NCI-H146 (cell line): ENCODE data around the gene SELENOW.
A peak's percentile ranks its signal among the peaks of the same experiment; 100 is the strongest.
"Not testable (repeated sequence)": the region's sequence is repeated elsewhere in the genome, so short reads cannot be mapped to it uniquely, and the experiment has no call there.

Source experiments
- DNase-seq: peaks from one replicate; lab custom pipeline; 2025; lab: John Stamatoyannopoulos, UW

SELENOW gene

DNA sequence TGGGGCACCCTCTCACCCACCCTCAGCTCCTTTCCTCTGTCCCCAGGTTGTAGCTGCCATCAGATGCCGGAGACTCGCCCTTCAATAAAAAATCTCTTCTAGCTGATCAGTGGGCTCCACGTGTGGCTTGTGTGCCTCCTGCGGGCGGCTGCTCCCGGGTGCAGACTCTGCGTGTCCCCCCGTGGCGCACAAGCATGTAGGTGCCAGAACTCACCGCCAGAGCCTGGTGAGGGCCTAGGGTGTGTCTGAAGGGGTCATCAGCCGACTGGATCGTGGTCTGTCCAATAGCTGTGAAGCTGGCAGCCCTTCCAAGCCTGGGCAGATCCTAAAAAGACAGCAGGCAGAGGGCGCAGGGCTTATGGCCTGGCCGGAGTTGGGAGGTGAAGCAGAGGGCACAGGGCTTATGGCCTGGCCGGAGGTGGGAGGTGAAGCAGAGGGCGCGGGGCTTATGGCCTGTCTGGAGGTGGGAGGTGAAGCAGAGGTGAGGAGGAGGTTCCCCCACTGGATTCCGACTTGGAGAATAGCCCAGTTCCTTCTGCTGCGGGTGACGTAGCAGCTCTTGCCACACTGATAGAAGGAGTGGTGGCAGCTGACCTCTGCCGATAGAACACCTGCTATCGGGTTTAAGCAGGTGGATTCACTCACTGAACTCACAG lies 21.4 kb upstream of the SELENOW start:
- no peak for DNase-seq

DNA sequence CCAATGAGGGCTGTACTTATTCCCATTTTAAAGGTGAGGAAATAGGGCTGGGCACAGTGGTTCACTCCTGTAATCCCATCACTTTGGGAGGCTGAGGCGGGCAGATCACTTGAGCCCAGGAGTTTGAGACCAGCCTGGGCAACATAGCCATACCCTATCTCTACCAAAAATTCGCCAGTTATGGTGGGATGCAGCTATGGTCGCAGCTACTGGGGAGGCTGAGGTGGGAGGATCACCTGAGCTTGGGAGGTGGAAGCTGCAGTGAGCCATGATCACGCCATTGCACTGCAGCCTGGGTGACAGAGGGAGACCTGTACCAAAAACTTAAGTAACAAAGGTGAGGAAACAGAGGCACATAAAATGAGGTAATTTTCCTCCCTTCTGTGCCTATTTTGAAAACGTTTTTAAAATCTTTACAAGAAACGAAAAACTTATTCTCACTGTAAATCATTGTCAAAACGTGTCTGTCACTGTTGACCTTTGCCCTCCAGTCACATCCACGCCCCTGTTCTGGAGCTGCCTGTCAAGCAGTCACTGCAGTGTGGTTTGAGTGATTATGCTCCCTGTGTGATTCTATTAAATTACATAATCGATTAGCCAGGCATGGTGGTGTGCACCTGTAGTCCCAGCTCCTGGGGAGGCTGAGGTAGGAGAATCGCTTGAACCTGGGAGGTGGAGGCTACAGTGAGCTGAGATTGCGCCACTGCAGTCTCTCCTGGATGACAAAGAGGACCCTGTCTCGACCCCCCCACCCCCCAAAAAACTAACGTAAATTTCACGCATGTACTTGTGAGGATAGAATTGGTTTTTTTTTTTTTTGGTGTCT lies 20.7 kb upstream of the SELENOW start:
- DNase-seq = no peak

DNA sequence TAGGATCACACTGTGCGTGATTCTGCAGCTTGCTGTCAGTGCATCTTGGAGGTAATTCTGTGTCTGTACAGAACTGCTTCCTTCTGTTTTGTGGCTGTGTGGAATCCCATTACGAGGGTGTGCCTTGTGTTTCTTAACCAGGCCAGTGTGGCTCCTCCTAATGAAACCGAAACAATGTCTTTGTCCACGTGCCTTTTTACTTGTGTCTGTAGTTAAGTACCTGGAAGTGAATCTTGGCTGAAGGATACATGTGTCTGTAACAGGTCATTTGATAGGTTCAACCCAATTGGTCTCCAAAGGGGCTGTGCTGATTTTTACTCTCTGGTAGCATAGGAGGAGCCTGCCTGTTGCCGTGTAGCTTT lies 20.1 kb upstream of the SELENOW start:
- no peak for DNase-seq

- no peak for DNase-seq
Observed at GRCh38 chr19:47760632-47760999, 17.9 kb upstream of the SELENOW start.

- no peak for DNase-seq
Observed at GRCh38 chr19:47761566-47761965, 16.9 kb upstream of the SELENOW start.

- DNase-seq = no peak
Observed at GRCh38 chr19:47762151-47762550, 16.4 kb upstream of the SELENOW start.

GRCh38 chr19:47762615-47763308 lies 15.7 kb upstream of the SELENOW start:
- DNase-seq = no peak

DNA sequence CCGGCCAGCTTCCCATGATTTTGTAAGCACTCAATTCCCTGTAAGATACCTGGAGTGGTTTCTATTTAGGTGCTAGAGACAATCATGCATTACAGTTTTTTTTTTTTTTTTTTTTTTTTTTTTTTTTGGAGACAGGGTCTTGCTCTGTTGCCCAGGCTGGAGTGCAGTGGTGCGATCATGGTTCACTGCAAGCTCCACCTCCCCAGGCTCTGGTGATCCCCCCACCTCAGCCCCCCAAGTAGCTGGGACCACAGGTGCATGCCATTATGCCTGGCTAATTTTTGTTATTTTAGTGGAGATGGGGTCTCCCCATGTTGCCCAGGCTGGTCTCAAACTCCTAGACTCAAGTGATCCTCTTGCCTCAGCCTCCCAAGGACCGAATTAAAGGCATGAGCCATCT lies 13.8 kb upstream of the SELENOW start:
- DNase-seq = not testable (repeated sequence)

- peak; percentile 75 for DNase-seq
Observed at GRCh38 chr19:47765523-47766358, 12.8 kb upstream of the SELENOW start.

- DNase-seq = no peak
Observed at GRCh38 chr19:47766359-47766620, 12.2 kb upstream of the SELENOW start.

DNA sequence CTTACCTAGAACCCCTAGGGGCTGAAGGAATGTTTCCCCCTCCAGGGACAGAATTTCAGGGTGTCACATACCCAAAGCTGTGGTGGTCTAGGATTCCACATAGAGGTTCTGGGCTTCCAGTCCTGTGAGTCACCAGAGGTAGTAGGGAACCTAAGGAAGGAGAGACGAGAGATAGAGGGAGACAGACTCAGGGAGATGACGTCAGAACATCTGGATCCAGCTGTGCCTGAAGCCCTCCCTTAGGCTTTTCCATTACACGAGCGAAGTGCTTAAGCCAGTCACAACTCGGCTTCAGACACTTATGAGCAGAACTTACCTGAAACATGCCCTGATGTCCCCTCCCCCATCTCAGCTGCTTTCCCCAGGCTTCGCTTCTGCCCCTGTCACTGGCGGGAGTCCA lies 11.8 kb upstream of the SELENOW start:
- no peak for DNase-seq

GRCh38 chr19:47767349-47767748 lies 11.2 kb upstream of the SELENOW start:
- DNase-seq = no peak

DNA sequence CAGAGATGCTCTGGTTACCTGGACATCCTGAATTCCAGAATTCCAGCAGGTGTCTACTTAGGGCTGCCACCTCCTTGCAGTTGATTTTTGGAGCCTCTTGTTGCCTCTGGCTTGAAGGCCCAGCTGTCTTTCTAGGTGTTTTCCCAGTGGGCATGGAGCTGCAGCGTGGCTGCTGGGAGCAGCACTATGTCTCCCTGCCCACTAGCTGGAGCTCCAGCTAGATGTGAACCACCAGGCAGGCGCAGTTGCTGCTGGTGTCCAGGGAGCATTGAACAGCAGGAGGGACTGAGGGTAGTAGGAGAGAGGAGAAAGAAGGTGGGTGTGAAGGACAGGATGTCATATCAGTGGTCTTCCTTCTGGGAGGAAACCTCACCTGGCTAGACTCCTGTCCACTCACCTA lies 9.9 kb upstream of the SELENOW start:
- no peak for DNase-seq

DNA sequence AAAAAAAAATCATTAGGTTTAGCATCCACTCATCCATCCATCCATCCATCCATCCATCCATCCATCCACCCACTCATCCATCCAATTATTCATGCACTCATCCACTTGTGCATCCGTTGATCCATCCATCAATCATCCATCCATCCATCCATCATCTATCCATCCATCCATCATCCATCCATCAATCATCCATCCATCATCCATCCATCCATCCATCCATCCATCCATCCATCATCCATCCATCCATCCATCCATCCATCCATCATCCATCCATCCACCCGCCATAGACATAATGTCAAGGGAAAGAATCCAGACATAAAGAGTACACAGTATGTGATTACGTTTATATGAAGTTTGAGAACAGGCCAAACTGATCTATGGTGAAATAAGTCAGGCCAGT lies 9.0 kb upstream of the SELENOW start:
- DNase-seq = no peak

- not testable (repeated sequence) for DNase-seq
Observed at GRCh38 chr19:47771291-47771690, 7.2 kb upstream of the SELENOW start.

DNA sequence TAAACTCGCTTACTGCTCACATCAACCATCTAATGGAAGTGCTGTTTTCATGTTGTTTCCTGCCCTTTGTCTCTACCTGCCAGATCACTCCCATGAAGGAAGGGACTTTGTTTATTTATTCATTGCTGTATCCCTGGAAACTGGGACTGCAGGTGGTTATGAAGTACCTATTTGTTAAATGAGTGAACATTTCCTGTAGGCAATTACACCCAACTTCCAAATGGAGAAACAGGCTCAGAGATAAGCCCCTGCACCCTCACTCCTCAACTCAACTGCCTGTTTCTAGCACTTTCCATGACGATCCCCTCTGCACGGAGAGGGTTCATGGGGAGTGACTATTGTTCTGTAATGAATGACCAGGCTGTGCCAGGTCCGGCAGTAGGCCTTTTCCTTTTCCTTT lies 1.9 kb upstream of the SELENOW start:
- DNase-seq = peak; percentile 94

DNA sequence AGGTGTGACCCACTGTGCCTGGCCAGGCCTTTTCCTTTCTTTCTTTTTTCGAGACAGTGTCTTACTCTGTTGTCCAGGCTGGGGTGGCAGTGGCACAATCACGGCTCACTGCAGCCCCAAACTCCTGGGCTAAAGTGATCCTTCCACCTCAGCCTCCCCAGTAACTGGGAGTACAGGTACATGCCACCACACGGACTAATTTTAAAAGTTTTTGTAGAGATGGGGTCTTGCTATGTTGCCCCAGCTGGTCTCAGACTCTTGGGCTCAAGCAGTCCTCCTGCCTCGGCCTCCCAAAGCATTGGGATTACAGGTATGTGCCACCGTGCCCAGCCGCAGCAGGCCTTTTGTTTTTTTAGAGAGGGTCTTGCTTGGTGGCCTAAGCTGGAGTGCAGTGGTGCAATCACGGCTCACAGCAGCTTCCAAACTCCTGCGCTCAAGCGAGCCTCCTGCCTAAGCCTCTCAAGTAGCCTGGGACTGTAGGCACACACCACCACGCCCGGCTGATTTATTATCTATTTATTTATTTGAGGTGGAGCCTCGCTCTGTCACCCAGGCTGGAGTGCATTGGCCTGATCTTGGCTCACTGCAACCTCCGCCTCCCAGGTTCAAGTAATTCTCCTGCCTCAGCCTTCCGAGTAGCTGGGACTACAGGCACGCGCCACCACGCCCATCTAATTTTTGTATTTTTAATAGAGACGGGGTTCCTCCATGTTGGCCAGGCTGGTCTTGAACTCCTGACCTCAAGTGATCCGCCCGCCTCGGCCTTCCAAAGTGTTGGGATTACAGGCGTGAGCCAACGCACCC lies 1.1 kb upstream of the SELENOW start:
- peak; percentile 11 for DNase-seq

- DNase-seq = no peak
Observed at GRCh38 chr19:47778954-47779351, 450 bp downstream of the SELENOW start.

DNA sequence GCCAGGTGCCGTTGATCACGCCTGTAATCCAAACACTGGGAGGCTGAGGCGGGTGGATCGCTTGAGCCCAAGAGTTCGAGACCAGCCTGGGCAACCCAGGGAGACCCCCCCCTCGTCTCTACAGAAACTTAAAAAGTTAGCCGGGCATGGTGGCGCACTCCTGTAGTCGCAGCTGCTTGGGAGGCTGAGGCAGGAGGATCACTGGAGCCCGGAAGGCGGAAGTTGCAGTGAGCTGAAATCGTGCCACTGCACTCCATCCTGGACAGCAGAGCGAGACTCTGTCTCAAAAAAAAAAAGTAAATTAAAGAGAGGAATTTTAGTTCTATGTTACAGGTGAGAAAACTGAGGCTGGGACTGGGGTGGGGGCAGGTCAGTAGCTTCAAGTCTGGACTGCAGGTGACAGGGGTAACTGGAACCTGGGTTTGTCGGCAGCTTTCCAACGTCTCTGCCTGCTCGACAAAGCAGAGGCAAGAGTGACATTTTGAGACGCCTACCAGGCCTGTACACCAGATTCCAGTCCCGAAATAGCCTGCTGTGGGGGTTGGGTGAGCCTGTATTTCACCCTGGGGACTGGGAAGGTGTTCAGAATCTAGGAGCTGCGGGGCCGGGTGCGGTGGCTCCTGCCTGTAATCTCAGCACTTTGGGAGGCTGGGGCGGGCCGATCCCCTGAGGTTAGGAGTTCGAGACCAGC lies 1.2 kb downstream of the SELENOW start:
- DNase-seq = no peak

GRCh38 chr19:47780215-47780551 lies 1.7 kb downstream of the SELENOW start:
- DNase-seq = no peak

- DNase-seq = no peak
Observed at GRCh38 chr19:47781590-47782262, 3.2 kb downstream of the SELENOW start.
